Loucy (cell line): Measurements from ENCODE around the gene NOC4L.

Experiments used
- H2AFZ ChIP-seq: fragments of 200-600 bp; sonication (generic); 2 replicates; pipeline ENCODE4 v1.6.0; 2016; ENCODE audit warnings: antibody characterized with exemption, mild to moderate bottlenecking, low read length, moderate library complexity
- H3F3A ChIP-seq: fragments of 200-600 bp; 2 replicates; pipeline ENCODE4 v1.6.0; 2016; ENCODE audit warnings: antibody characterized with exemption, low read depth, mild to moderate bottlenecking
- H3K27me3 ChIP-seq: fragments of 200-600 bp; sonication (generic); 2 replicates; pipeline ENCODE4 v1.6.1; 2014; ENCODE audit warnings: low read length, mild to moderate bottlenecking; ENCODE audit not compliant: insufficient read depth, poor library complexity, severe bottlenecking
- H3K36me3 ChIP-seq: fragments of 200-600 bp; sonication (generic); 2 replicates; pipeline ENCODE4 v1.6.1; 2016; ENCODE audit warnings: low read length; ENCODE audit not compliant: insufficient read depth
- H3K4me1 ChIP-seq: fragments of 200-600 bp; sonication (generic); 2 replicates; pipeline ENCODE4 v1.5.1; 2014; ENCODE audit warnings: low read length, mild to moderate bottlenecking; ENCODE audit not compliant: insufficient read depth, poor library complexity, severe bottlenecking
- H3K4me2 ChIP-seq: fragments of 200-600 bp; sonication (generic); 2 replicates; pipeline ENCODE4 v1.6.0; 2014; ENCODE audit warnings: antibody characterized with exemption, low read length, low read depth, mild to moderate bottlenecking; ENCODE audit not compliant: poor library complexity, severe bottlenecking
- H3K4me3 ChIP-seq: fragments of 200-600 bp; sonication (generic); 2 replicates; pipeline ENCODE4 v1.5.1; 2014; ENCODE audit warnings: low read length, mild to moderate bottlenecking, mixed read lengths; ENCODE audit not compliant: poor library complexity, severe bottlenecking
- H3K79me2 ChIP-seq: fragments of 200-600 bp; sonication (generic); 2 replicates; pipeline ENCODE4 v1.6.1; 2014; ENCODE audit warnings: low read length; ENCODE audit not compliant: insufficient read depth
- H3K9ac ChIP-seq: fragments of 200-600 bp; sonication (generic); 2 replicates; pipeline ENCODE4 v1.6.0; 2014; ENCODE audit warnings: mild to moderate bottlenecking, low read depth, low read length, moderate library complexity; ENCODE audit not compliant: poor library complexity, severe bottlenecking
- H3K9me2 ChIP-seq: fragments of 200-600 bp; sonication (generic); replicated peaks from 2 replicates; pipeline ENCODE4 v1.6.1; 2016; ENCODE audit warnings: low read depth, low read length, mixed read lengths
- H3K9me3 ChIP-seq: fragments of 200-600 bp; sonication (generic); 2 replicates; pipeline ENCODE4 v1.6.1; 2014; ENCODE audit warnings: mild to moderate bottlenecking, antibody characterized with exemption, low read length, low read depth; ENCODE audit not compliant: insufficient read depth
- H4K20me1 ChIP-seq: fragments of 200-600 bp; sonication (generic); 2 replicates; pipeline ENCODE4 v1.6.0; 2014; ENCODE audit warnings: antibody characterized with exemption, low read length, mild to moderate bottlenecking; ENCODE audit not compliant: insufficient read depth, poor library complexity, severe bottlenecking
- CTCF ChIP-seq: fragments of 200-600 bp; sonication (generic); conservative IDR thresholded peaks from 2 replicates; pipeline ENCODE4 v1.5.1; 2014; ENCODE audit warnings: mild to moderate bottlenecking, antibody characterized with exemption, low read length
- EZH2phosphoT487 ChIP-seq: fragments of 200-600 bp; IDR thresholded peaks from 2 replicates; pipeline ENCODE4 v1.6.1; 2018; ENCODE audit warnings: antibody characterized with exemption, mild to moderate bottlenecking, moderate library complexity, borderline replicate concordance

Gene NOC4L

GRCh38 chr12:132181570-132182200 is 37.4 kb downstream of the NOC4L start:
- Histone ChIP-seq H3K36me3 (no peaks in the 10 kb centered on the region), H3K9me2 (no peaks in the 10 kb centered on the region), H3K9ac (no peak overlapping the region), H3K9me3 (no peaks in the 10 kb centered on the region), H4K20me1 (no peaks in the 10 kb centered on the region), H2AFZ (no peak overlapping the region), H3K4me3 (no peak overlapping the region), H3K79me2 (no peaks in the 10 kb centered on the region), H3K27me3 (no peaks in the 10 kb centered on the region), H3K4me2 (no peak overlapping the region), H3F3A (no peaks in the 10 kb centered on the region), H3K4me1 (peaks cover 31% of the 10 kb centered on the region)
- TF ChIP-seq CTCF (no peak), EZH2phosphoT487 (no peak)

- Histone ChIP-seq H3K9me2 (no peaks in the 10 kb centered on the region), H3K9ac (no peak overlapping the region), H2AFZ (no peak overlapping the region), H3K4me2 (no peak overlapping the region), H3K9me3 (no peaks in the 10 kb centered on the region), H3K36me3 (no peaks in the 10 kb centered on the region), H3K4me3 (no peak overlapping the region), H4K20me1 (no peaks in the 10 kb centered on the region), H3K4me1 (peaks cover 34% of the 10 kb centered on the region), H3K27me3 (no peaks in the 10 kb centered on the region), H3F3A (no peaks in the 10 kb centered on the region), H3K79me2 (no peaks in the 10 kb centered on the region)
- TF ChIP-seq CTCF (no peak), EZH2phosphoT487 (no peak)
Measured at GRCh38 chr12:132182206-132182710, 38.0 kb downstream of the NOC4L start.

- Histone ChIP-seq H3K27me3 (no peaks in the 10 kb centered on the region), H3K9me3 (no peaks in the 10 kb centered on the region), H3K9me2 (no peaks in the 10 kb centered on the region), H3F3A (no peaks in the 10 kb centered on the region), H4K20me1 (no peaks in the 10 kb centered on the region), H3K9ac (no peak overlapping the region), H3K4me2 (no peak overlapping the region), H2AFZ (no peak overlapping the region), H3K4me3 (no peak overlapping the region), H3K36me3 (no peaks in the 10 kb centered on the region), H3K79me2 (no peaks in the 10 kb centered on the region), H3K4me1 (peaks cover 36% of the 10 kb centered on the region)
- TF ChIP-seq EZH2phosphoT487 (no peak), CTCF (no peak)
Measured at GRCh38 chr12:132182711-132183365, 38.6 kb downstream of the NOC4L start.
